HFFc6 (cell line): ENCODE measurements around the gene NRG2. TPM values are rescaled to one million over a fixed set of nuclear protein-coding genes. Genes with fewer than 3 reads are reported as not detected.

Experiments
- DNase-seq: peaks from one replicate; pipeline ENCODE4 v3.0.0-alpha.2; 2018
- H3K27ac Mint-ChIP-seq: 2 replicates; pipeline ENCODE4 v1.8.0; 2020; ENCODE audit warnings: mild to moderate bottlenecking, mixed read lengths
- H3K27me3 Mint-ChIP-seq: 2 replicates; pipeline ENCODE4 v1.8.0; 2021; ENCODE audit warnings: mild to moderate bottlenecking, moderate library complexity, mixed read lengths; ENCODE audit not compliant: insufficient read depth
- H3K36me3 Mint-ChIP-seq: 2 replicates; pipeline ENCODE4 v1.8.0; 2021; ENCODE audit warnings: low read depth, mixed read lengths
- H3K4me1 Mint-ChIP-seq: 2 replicates; pipeline ENCODE4 v1.8.0; 2020; ENCODE audit warnings: low read depth, mixed read lengths
- H3K4me3 Mint-ChIP-seq: 2 replicates; pipeline ENCODE4 v1.8.0; 2020; ENCODE audit warnings: mild to moderate bottlenecking, moderate library complexity, mixed read lengths
- H3K9me3 Mint-ChIP-seq: 2 replicates; pipeline ENCODE4 v1.8.0; 2020; ENCODE audit warnings: mild to moderate bottlenecking, mixed read lengths
- CTCF ChIP-seq: fragments of 200-600 bp; sonication (generic); IDR thresholded peaks from 2 replicates; pipeline ENCODE4 v1.5.0; 2021; ENCODE audit warnings: antibody characterized with exemption, mild to moderate bottlenecking
- total RNA-seq, 6 experiments: library from RNA; stranded (reverse); fragmentation: NEBNext Ultra II Directional; extraction: Animal tissue kit (Norgen Biotek cat#: 25700); gene quantifications; 2 replicates in 1 of 6; 3 replicates in 5 of 6; pipeline ENCODE4 v1.2.3, GENCODE V29; 2021

NRG2 gene
- total RNA-seq, 6 experiments from 2014 or later, result 0.11 to 0.35 (median 0.19) TPM; not detected in 1

DNA sequence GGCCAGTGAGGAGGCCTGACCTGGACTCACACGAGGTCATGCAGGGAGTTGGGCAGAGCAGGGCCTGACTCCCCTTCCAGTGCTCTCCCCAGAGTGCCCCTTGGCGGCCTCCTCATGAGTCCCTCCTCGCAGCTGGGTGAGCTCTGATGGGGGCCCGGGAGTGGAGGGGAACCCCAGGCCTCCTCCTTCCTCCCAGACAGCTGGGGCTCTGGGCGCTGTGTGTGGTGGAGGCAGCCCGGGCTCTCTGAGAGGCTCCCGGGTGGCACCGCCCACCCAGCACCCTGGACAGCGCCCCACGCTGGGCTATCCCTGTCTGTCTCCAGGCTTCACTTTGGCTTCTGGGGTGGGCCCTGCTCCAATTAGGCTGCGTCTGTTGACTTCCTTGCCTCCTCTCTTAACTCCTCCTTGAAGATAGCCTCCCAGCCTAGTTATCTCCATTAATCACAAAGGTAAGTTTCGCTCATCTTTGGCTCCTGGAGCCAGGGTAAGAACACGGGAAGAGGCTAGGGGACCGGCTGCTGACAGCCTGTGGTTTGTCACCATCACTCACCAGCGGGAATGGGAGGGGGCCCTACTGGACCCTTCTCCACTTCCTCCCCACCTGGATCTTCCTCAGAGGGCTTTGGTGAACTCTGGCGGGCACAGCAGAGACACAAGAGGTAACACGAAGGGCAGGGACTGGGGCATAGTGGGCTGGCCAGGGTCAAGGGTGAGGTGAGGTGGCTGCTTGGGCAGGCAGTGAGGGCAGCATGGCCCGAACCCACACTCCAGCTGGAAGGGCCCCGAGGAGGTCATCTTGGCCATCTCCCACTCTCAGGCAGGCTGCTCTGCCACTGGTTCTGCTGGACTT lies 234.4 kb downstream of the NRG2 start:
- Mint-ChIP-seq H3K4me3 (no peak overlapping the region), H3K9me3 (no peaks in the 10 kb centered on the region)
- peak; percentile 13; the same call in 1 of the 2 replicates for TF ChIP-seq CTCF

GRCh38 chr5:139807647-139808030 lies 235.5 kb downstream of the NRG2 start:
- Mint-ChIP-seq H3K27me3 (peaks cover 32% of the 10 kb centered on the region), H3K4me3 (no peak overlapping the region), H3K36me3 (no peaks in the 10 kb centered on the region), H3K4me1 (no peaks in the 10 kb centered on the region), H3K27ac (no peak overlapping the region), H3K9me3 (no peaks in the 10 kb centered on the region)
- TF ChIP-seq CTCF, result no peak
- no peak for DNase-seq

More for the DNA sequence above, 234.4 kb downstream of the NRG2 start:
- no peaks in the 10 kb centered on the region for H3K36me3 Mint-ChIP-seq
- no peaks in the 10 kb centered on the region for H3K4me1 Mint-ChIP-seq
- DNase-seq, result peak; percentile 2
- no peak overlapping the region for H3K27ac Mint-ChIP-seq
- peaks cover 38% of the 10 kb centered on the region for H3K27me3 Mint-ChIP-seq

- H3K4me3 Mint-ChIP-seq, result no peak overlapping the region
- H3K4me1 Mint-ChIP-seq, result no peaks in the 10 kb centered on the region
- H3K27ac Mint-ChIP-seq, result no peak overlapping the region
- no peaks in the 10 kb centered on the region for H3K9me3 Mint-ChIP-seq
- peaks cover 32% of the 10 kb centered on the region for H3K27me3 Mint-ChIP-seq
- no peak for TF ChIP-seq CTCF
- DNase-seq, result no peak
- no peaks in the 10 kb centered on the region for H3K36me3 Mint-ChIP-seq
These were observed 236.1 kb downstream of the NRG2 start for GRCh38 chr5:139806726-139807646.

DNA sequence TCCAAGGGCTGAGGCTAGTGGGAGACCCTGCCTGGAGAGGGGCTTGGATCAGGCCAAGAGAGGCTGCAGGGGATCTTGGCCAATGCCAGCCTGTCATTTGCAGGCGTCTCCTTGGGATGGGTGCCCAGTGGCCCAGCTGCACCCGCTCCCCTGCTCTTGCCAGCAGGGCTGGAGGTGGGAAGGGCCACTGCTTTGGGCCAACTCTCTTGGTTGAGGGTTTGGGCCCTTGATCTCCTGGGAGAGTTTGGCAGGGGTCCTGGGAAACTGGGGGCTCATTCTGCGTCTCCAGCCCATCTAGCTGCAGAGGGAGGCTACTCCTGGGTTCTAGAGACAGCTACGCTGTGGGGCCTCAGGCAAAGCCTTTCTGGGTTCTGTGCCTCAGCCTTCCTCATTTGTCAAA lies 237.0 kb downstream of the NRG2 start:
- DNase-seq, result no peak
- H3K4me1 Mint-ChIP-seq, result no peaks in the 10 kb centered on the region
- TF ChIP-seq CTCF, result no peak
- H3K27me3 Mint-ChIP-seq, result peaks cover 32% of the 10 kb centered on the region
- no peak overlapping the region for H3K27ac Mint-ChIP-seq
- H3K9me3 Mint-ChIP-seq, result no peaks in the 10 kb centered on the region
- no peaks in the 10 kb centered on the region for H3K36me3 Mint-ChIP-seq
- H3K4me3 Mint-ChIP-seq, result no peak overlapping the region

DNA sequence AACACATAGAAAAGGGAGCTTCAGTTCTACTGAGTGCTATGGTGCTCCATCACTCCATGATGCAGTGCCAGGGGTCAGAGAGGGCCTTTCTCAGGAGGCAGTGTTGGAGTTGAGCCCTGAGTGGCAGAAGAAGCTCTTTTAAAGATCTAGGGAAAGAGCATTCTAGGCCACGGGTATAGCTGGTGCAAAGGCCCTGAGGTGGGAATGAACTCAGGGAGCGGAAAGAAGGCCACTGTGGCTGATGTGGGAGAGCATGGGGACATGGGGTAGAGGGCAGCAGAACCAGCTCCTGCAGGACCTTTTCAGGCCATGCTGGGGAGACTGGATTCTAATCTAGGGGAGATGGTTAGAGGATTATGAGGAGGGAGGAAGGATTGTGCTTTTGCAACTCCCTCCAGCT lies 237.6 kb downstream of the NRG2 start:
- H3K9me3 Mint-ChIP-seq, result no peaks in the 10 kb centered on the region
- no peak for TF ChIP-seq CTCF
- H3K4me3 Mint-ChIP-seq, result no peak overlapping the region
- no peaks in the 10 kb centered on the region for H3K36me3 Mint-ChIP-seq
- DNase-seq, result no peak
- peaks cover 34% of the 10 kb centered on the region for H3K27me3 Mint-ChIP-seq
- no peaks in the 10 kb centered on the region for H3K4me1 Mint-ChIP-seq
- no peak overlapping the region for H3K27ac Mint-ChIP-seq
